NCI-H1930 (cell line): ENCODE data around the gene CMKLR1.

Source experiments
- DNase-seq, 2 experiments: peaks; one replicate each; lab custom pipeline; 2025; lab: John Stamatoyannopoulos, UW

The CMKLR1 gene

GRCh38 chr12:108260969-108261368 is 78.1 kb downstream of the CMKLR1 start:
- DNase-seq = no peak

GRCh38 chr12:108260039-108260438 is 79.1 kb downstream of the CMKLR1 start:
- no peak for DNase-seq

- no peak for DNase-seq
Measured at GRCh38 chr12:108257610-108258106, 81.5 kb downstream of the CMKLR1 start.

GRCh38 chr12:108257004-108257403 is 82.1 kb downstream of the CMKLR1 start:
- no peak for DNase-seq

GRCh38 chr12:108255252-108255602 is 83.9 kb downstream of the CMKLR1 start:
- no peak for DNase-seq

GRCh38 chr12:108254517-108255251 is 84.4 kb downstream of the CMKLR1 start:
- DNase-seq = no peak

GRCh38 chr12:108254030-108254429 is 85.1 kb downstream of the CMKLR1 start:
- no peak for DNase-seq

GRCh38 chr12:108253540-108253939 is 85.6 kb downstream of the CMKLR1 start:
- DNase-seq = no peak

GRCh38 chr12:108252523-108252922 is 86.6 kb downstream of the CMKLR1 start:
- DNase-seq = no peak

GRCh38 chr12:108248011-108248410 is 91.1 kb downstream of the CMKLR1 start:
- no peak for DNase-seq

GRCh38 chr12:108247130-108247529 is 92.0 kb downstream of the CMKLR1 start:
- no peak for DNase-seq

GRCh38 chr12:108241986-108242703 is 97.0 kb downstream of the CMKLR1 start:
- no peak for DNase-seq

- no peak for DNase-seq
Measured at GRCh38 chr12:108240928-108241327, 98.2 kb downstream of the CMKLR1 start.

- peak in 1 of 2 experiments; percentile 29 for DNase-seq
Measured at GRCh38 chr12:108240027-108240785, 98.9 kb downstream of the CMKLR1 start.

- DNase-seq = no peak
Measured at GRCh38 chr12:108239378-108239777, 99.7 kb downstream of the CMKLR1 start.

GRCh38 chr12:108238474-108238873 is 100.6 kb downstream of the CMKLR1 start:
- no peak for DNase-seq
